AG04449 (cell line): ENCODE measurements around the gene TC2N.

Experiments used
- CTCF ChIA-PET: fragments of 350-600 bp; formaldehyde crosslinking; extraction: SDS; loops from one replicate; lab custom pipeline; 2021; ENCODE audit warnings: antibody characterized with exemption; lab: Yijun Ruan, JAX
- POLR2A ChIA-PET: fragments of 400-600, 350-600 bp; formaldehyde crosslinking; extraction: SDS; loops from one replicate; lab custom pipeline; 2020; ENCODE audit warnings: antibody characterized with exemption, inconsistent platforms; lab: Yijun Ruan, JAX
- DNase-seq: peaks from one replicate; pipeline ENCODE4 v3.0.0-alpha.2; 2010; ENCODE audit warnings: low read depth, low spot score
- H3K4me3 ChIP-seq: 2 replicates; pipeline ENCODE4 v1.5.1; 2011; ENCODE audit warnings: low read depth, mild to moderate bottlenecking, control low read depth, low read length
- TF ChIP-seq, protein P1 (sequence below): IDR thresholded peaks from one replicate; pipeline ENCODE4 v1.5.1; 2011; ENCODE audit warnings: mild to moderate bottlenecking, moderate library complexity, low read length, control low read depth, inconsistent platforms; ENCODE audit not compliant: insufficient read depth; ENCODE audit errors: missing control alignments

Gene TC2N

GRCh38 chr14:91753501-91754128 lies 113.7 kb downstream of the TC2N start:
- TF ChIP-seq, protein P1, sequence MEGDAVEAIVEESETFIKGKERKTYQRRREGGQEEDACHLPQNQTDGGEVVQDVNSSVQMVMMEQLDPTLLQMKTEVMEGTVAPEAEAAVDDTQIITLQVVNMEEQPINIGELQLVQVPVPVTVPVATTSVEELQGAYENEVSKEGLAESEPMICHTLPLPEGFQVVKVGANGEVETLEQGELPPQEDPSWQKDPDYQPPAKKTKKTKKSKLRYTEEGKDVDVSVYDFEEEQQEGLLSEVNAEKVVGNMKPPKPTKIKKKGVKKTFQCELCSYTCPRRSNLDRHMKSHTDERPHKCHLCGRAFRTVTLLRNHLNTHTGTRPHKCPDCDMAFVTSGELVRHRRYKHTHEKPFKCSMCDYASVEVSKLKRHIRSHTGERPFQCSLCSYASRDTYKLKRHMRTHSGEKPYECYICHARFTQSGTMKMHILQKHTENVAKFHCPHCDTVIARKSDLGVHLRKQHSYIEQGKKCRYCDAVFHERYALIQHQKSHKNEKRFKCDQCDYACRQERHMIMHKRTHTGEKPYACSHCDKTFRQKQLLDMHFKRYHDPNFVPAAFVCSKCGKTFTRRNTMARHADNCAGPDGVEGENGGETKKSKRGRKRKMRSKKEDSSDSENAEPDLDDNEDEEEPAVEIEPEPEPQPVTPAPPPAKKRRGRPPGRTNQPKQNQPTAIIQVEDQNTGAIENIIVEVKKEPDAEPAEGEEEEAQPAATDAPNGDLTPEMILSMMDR = no peak
- no peak overlapping the region for H3K4me3 ChIP-seq
- POLR2A ChIA-PET = no interaction called here
- CTCF ChIA-PET = no interaction called here
- DNase-seq = no peak

- TF ChIP-seq, protein P1 = no peak
- DNase-seq = no peak
- POLR2A ChIA-PET = no interaction called here
- CTCF ChIA-PET = no interaction called here
- H3K4me3 ChIP-seq = no peak overlapping the region
Observed at GRCh38 chr14:91752961-91753360, 114.4 kb downstream of the TC2N start.

GRCh38 chr14:91751719-91752118 lies 115.6 kb downstream of the TC2N start:
- TF ChIP-seq, protein P1 = no peak
- H3K4me3 ChIP-seq = no peak overlapping the region
- DNase-seq = no peak
- ChIA-PET POLR2A (no interaction called here), CTCF (no interaction called here)

- ChIA-PET CTCF (no interaction called here), POLR2A (no interaction called here)
- H3K4me3 ChIP-seq = no peak overlapping the region
- DNase-seq = no peak
- TF ChIP-seq, protein P1 = no peak
Observed at GRCh38 chr14:91750634-91751198, 116.6 kb downstream of the TC2N start.

GRCh38 chr14:91749868-91750267 lies 117.5 kb downstream of the TC2N start:
- ChIA-PET CTCF (no interaction called here), POLR2A (no interaction called here)
- H3K4me3 ChIP-seq = no peak overlapping the region
- TF ChIP-seq, protein P1 = no peak
- no peak for DNase-seq

GRCh38 chr14:91748049-91748448 lies 119.3 kb downstream of the TC2N start:
- ChIA-PET POLR2A (no interaction called here), CTCF (no interaction called here)
- H3K4me3 ChIP-seq = no peak overlapping the region
- DNase-seq = no peak
- TF ChIP-seq, protein P1 = no peak
